DND-41 (cell line): ENCODE results near the gene CEP112.

Experiments used
- EZH2 ChIP-seq: IDR thresholded peaks from 3 replicates; pipeline ENCODE4 v1.6.1; 2012; ENCODE audit warnings: borderline replicate concordance, low read depth, mild to moderate bottlenecking, moderate library complexity, low read length, inconsistent platforms; ENCODE audit not compliant: severe bottlenecking
- TF ChIP-seq, protein P1 (sequence below): IDR thresholded peaks from 2 replicates; pipeline ENCODE4 v1.5.1; 2012; ENCODE audit warnings: borderline replicate concordance, low read length, moderate library complexity, mild to moderate bottlenecking; ENCODE audit not compliant: poor library complexity, severe bottlenecking; ENCODE audit errors: extremely low read depth

DNA sequence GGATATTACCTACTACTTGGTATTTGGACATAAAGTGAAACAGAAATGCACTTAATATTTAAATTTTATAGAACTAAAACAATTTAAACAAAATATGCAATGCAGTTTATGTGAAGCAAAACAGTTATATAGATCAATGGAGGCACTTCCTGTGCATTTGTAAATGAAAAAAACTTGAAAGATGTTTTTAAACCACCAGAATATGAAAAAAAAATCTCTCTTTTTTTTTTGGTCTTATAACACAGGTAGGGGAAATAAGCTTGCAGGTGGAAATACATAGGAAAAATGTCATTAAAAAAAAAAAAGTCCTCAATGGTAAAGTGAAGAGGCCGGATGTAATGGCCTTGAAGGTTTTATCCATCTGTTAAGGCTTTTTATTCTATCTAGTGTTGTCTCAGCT is 450.2 kb downstream of the CEP112 start:
- TF ChIP-seq, protein P1, sequence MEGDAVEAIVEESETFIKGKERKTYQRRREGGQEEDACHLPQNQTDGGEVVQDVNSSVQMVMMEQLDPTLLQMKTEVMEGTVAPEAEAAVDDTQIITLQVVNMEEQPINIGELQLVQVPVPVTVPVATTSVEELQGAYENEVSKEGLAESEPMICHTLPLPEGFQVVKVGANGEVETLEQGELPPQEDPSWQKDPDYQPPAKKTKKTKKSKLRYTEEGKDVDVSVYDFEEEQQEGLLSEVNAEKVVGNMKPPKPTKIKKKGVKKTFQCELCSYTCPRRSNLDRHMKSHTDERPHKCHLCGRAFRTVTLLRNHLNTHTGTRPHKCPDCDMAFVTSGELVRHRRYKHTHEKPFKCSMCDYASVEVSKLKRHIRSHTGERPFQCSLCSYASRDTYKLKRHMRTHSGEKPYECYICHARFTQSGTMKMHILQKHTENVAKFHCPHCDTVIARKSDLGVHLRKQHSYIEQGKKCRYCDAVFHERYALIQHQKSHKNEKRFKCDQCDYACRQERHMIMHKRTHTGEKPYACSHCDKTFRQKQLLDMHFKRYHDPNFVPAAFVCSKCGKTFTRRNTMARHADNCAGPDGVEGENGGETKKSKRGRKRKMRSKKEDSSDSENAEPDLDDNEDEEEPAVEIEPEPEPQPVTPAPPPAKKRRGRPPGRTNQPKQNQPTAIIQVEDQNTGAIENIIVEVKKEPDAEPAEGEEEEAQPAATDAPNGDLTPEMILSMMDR = no peak
- no peak for TF ChIP-seq EZH2
